ENCODE results near the gene LAPTM4A. TPM values are rescaled to one million over a fixed set of nuclear protein-coding genes. Genes with fewer than 3 reads are reported as not detected.

LAPTM4A gene
- total and polyA plus RNA-seq, 5 donors, result 178 to 224 (median 191) TPM

- no peak overlapping the region for H3K4me3 ChIP-seq (ENCODE audit: low read length)
- H3K27ac ChIP-seq (ENCODE audit: low read length), result peak overlapping the region; percentile 13
- no peaks in the 10 kb centered on the region for H3K9me3 ChIP-seq (ENCODE audit: control insufficient read depth, low read length)
- H3K27me3 ChIP-seq (ENCODE audit: control insufficient read depth, insufficient read depth), result no peaks in the 10 kb centered on the region
- WGBS, result 52% methylated on average over 2 of the region's 2 CpGs
- DNase-seq (no peak), ATAC-seq (peak in 1 of 2 donors; percentile 34)
- peaks cover 6% of the 10 kb centered on the region for H3K4me1 ChIP-seq (ENCODE audit: control insufficient read depth, insufficient read depth, low read length)
- intact Hi-C loops (cut with DNase I), result no loop called here
Observed at GRCh38 chr2:20034821-20035220, 16.6 kb downstream of the LAPTM4A start.

GRCh38 chr2:20034218-20034617 is 17.2 kb downstream of the LAPTM4A start:
- Histone ChIP-seq H3K4me1 (ENCODE audit: control insufficient read depth, insufficient read depth, low read length) (peaks cover 6% of the 10 kb centered on the region), H3K27me3 (ENCODE audit: control insufficient read depth, insufficient read depth) (no peaks in the 10 kb centered on the region), H3K4me3 (ENCODE audit: low read length) (no peak overlapping the region), H3K27ac (ENCODE audit: low read length) (peak overlapping the region; percentile 36), H3K9me3 (ENCODE audit: control insufficient read depth, low read length) (no peaks in the 10 kb centered on the region)
- ATAC-seq (peak; percentile 30 to 62), DNase-seq (no peak)
- intact Hi-C loops (cut with DNase I), result no loop called here
- 61% methylated on average over 4 of the region's 4 CpGs for WGBS

- DNase-seq (no peak), ATAC-seq (no peak)
- no peaks in the 10 kb centered on the region for H3K9me3 ChIP-seq (ENCODE audit: control insufficient read depth, low read length)
- intact Hi-C loops (cut with DNase I), result no loop called here
- no peak overlapping the region for H3K4me3 ChIP-seq (ENCODE audit: low read length)
- H3K4me1 ChIP-seq (ENCODE audit: control insufficient read depth, insufficient read depth, low read length), result peaks cover 6% of the 10 kb centered on the region
- H3K27ac ChIP-seq (ENCODE audit: low read length), result no peak overlapping the region
- 84% methylated on average over 3 of the region's 3 CpGs for WGBS
- no peaks in the 10 kb centered on the region for H3K27me3 ChIP-seq (ENCODE audit: control insufficient read depth, insufficient read depth)
Observed at GRCh38 chr2:20033322-20033721, 18.1 kb downstream of the LAPTM4A start.

GRCh38 chr2:20030224-20030623 is 21.2 kb downstream of the LAPTM4A start:
- H3K27ac ChIP-seq (ENCODE audit: low read length), result no peak overlapping the region
- H3K4me3 ChIP-seq (ENCODE audit: low read length), result no peak overlapping the region
- ATAC-seq, result no peak
- intact Hi-C loops (cut with DNase I), result no loop called here
- DNase-seq, result no peak
- H3K4me1 ChIP-seq (ENCODE audit: control insufficient read depth, insufficient read depth, low read length), result peaks cover 4% of the 10 kb centered on the region
- no peaks in the 10 kb centered on the region for H3K9me3 ChIP-seq (ENCODE audit: control insufficient read depth, low read length)
- 90% methylated on average over 6 of the region's 6 CpGs for WGBS
- no peaks in the 10 kb centered on the region for H3K27me3 ChIP-seq (ENCODE audit: control insufficient read depth, insufficient read depth)

- Histone ChIP-seq H3K4me1 (ENCODE audit: control insufficient read depth, insufficient read depth, low read length) (no peaks in the 10 kb centered on the region), H3K27ac (ENCODE audit: low read length) (no peak overlapping the region), H3K4me3 (ENCODE audit: low read length) (no peak overlapping the region), H3K27me3 (ENCODE audit: control insufficient read depth, insufficient read depth) (no peaks in the 10 kb centered on the region), H3K9me3 (ENCODE audit: control insufficient read depth, low read length) (no peaks in the 10 kb centered on the region)
- no peak for ATAC-seq
- intact Hi-C loops (cut with DNase I), result no loop called here
- 58% methylated on average over 3 of the region's 3 CpGs for WGBS
- no peak for DNase-seq
Observed at GRCh38 chr2:20027705-20028434, 23.6 kb downstream of the LAPTM4A start.

- Histone ChIP-seq H3K27me3 (ENCODE audit: control insufficient read depth, insufficient read depth) (no peaks in the 10 kb centered on the region), H3K4me3 (ENCODE audit: low read length) (no peak overlapping the region), H3K4me1 (ENCODE audit: control insufficient read depth, insufficient read depth, low read length) (no peaks in the 10 kb centered on the region), H3K27ac (ENCODE audit: low read length) (no peak overlapping the region), H3K9me3 (ENCODE audit: control insufficient read depth, low read length) (no peaks in the 10 kb centered on the region)
- DNase-seq (no peak), ATAC-seq (no peak)
- intact Hi-C loops (cut with DNase I), result no loop called here
- 64% methylated on average over 4 of the region's 4 CpGs for WGBS
Observed at GRCh38 chr2:20027260-20027677, 24.2 kb downstream of the LAPTM4A start.

GRCh38 chr2:20025065-20025786 is 26.2 kb downstream of the LAPTM4A start:
- Histone ChIP-seq H3K27me3 (ENCODE audit: control insufficient read depth, insufficient read depth) (no peaks in the 10 kb centered on the region), H3K9me3 (ENCODE audit: control insufficient read depth, low read length) (no peaks in the 10 kb centered on the region), H3K4me3 (ENCODE audit: low read length) (no peak overlapping the region), H3K27ac (ENCODE audit: low read length) (no peak overlapping the region), H3K4me1 (ENCODE audit: control insufficient read depth, insufficient read depth, low read length) (no peaks in the 10 kb centered on the region)
- intact Hi-C loops (cut with DNase I), result no loop called here
- no peak for DNase-seq
- WGBS, result 93% methylated on average over 3 of the region's 3 CpGs
- no peak for ATAC-seq

GRCh38 chr2:20023688-20024087 is 27.7 kb downstream of the LAPTM4A start:
- DNase-seq (no peak), ATAC-seq (no peak)
- Histone ChIP-seq H3K4me3 (ENCODE audit: low read length) (no peak overlapping the region), H3K4me1 (ENCODE audit: control insufficient read depth, insufficient read depth, low read length) (no peaks in the 10 kb centered on the region), H3K27ac (ENCODE audit: low read length) (no peak overlapping the region), H3K9me3 (ENCODE audit: control insufficient read depth, low read length) (no peaks in the 10 kb centered on the region), H3K27me3 (ENCODE audit: control insufficient read depth, insufficient read depth) (no peaks in the 10 kb centered on the region)
- WGBS, result 87% methylated on average over 4 of the region's 4 CpGs
- intact Hi-C loops (cut with DNase I), result no loop called here

GRCh38 chr2:20021405-20022009 is 29.9 kb downstream of the LAPTM4A start:
- Histone ChIP-seq H3K9me3 (ENCODE audit: control insufficient read depth, low read length) (no peaks in the 10 kb centered on the region), H3K4me1 (ENCODE audit: control insufficient read depth, insufficient read depth, low read length) (no peaks in the 10 kb centered on the region), H3K4me3 (ENCODE audit: low read length) (no peak overlapping the region), H3K27ac (ENCODE audit: low read length) (no peak overlapping the region), H3K27me3 (ENCODE audit: control insufficient read depth, insufficient read depth) (no peaks in the 10 kb centered on the region)
- DNase-seq, result no peak
- 84% methylated on average over 3 of the region's 3 CpGs for WGBS
- intact Hi-C loops (cut with DNase I), result no loop called here
- no peak for ATAC-seq

- Histone ChIP-seq H3K9me3 (ENCODE audit: control insufficient read depth, low read length) (no peaks in the 10 kb centered on the region), H3K27me3 (ENCODE audit: control insufficient read depth, insufficient read depth) (no peaks in the 10 kb centered on the region), H3K4me1 (ENCODE audit: control insufficient read depth, insufficient read depth, low read length) (no peaks in the 10 kb centered on the region), H3K4me3 (ENCODE audit: low read length) (no peak overlapping the region), H3K27ac (ENCODE audit: low read length) (no peak overlapping the region)
- DNase-seq (no peak), ATAC-seq (no peak)
- intact Hi-C loops (cut with DNase I), result loop anchor here in 1 of 4 donors (5.0 kb wide), 1 partner anchor 73 kb away; no protein-coding TSS in a partner anchor
- 78% methylated on average over 4 of the region's 4 CpGs for WGBS
Observed at GRCh38 chr2:20019747-20020146, 31.7 kb downstream of the LAPTM4A start.

- ATAC-seq (no peak), DNase-seq (no peak)
- WGBS, result 94% methylated on average over 2 of the region's 2 CpGs
- Histone ChIP-seq H3K27me3 (ENCODE audit: control insufficient read depth, insufficient read depth) (no peaks in the 10 kb centered on the region), H3K4me3 (ENCODE audit: low read length) (no peak overlapping the region), H3K9me3 (ENCODE audit: control insufficient read depth, low read length) (no peaks in the 10 kb centered on the region), H3K4me1 (ENCODE audit: control insufficient read depth, insufficient read depth, low read length) (no peaks in the 10 kb centered on the region), H3K27ac (ENCODE audit: low read length) (no peak overlapping the region)
- intact Hi-C loops (cut with DNase I), result loop anchor here in 1 of 4 donors (5.0 kb wide), 1 partner anchor 74 kb away; no protein-coding TSS in a partner anchor
Observed at GRCh38 chr2:20018601-20019152, 32.8 kb downstream of the LAPTM4A start.
